IPS-15b (cell line): ENCODE results near the gene AP1G2.
A peak's percentile ranks its signal among the peaks of the same experiment; 100 is the strongest.
"Not testable (repeated sequence)": the region's sequence is repeated elsewhere in the genome, so short reads cannot be mapped to it uniquely, and the experiment has no call there.

Source experiments
- H3K27me3 ChIP-seq: one replicate; pipeline ENCODE4 v1.6.1; 2013; ENCODE audit warnings: low read length; ENCODE audit not compliant: control insufficient read depth, insufficient read depth
- H3K36me3 ChIP-seq: one replicate; pipeline ENCODE4 v1.6.1; 2013; ENCODE audit warnings: low read length; ENCODE audit not compliant: control insufficient read depth, insufficient read depth
- H3K4me1 ChIP-seq: one replicate; pipeline ENCODE4 v1.6.1; 2013; ENCODE audit warnings: mild to moderate bottlenecking, low read length; ENCODE audit not compliant: control insufficient read depth, insufficient read depth
- H3K4me3 ChIP-seq: one replicate; pipeline ENCODE4 v1.5.1; 2013; ENCODE audit warnings: low read depth, low read length
- H3K9ac ChIP-seq: one replicate; pipeline ENCODE4 v1.6.1; 2013; ENCODE audit warnings: low read depth, mild to moderate bottlenecking, low read length
- H3K9me3 ChIP-seq: one replicate; pipeline ENCODE4 v1.6.1; 2013; ENCODE audit warnings: mild to moderate bottlenecking, low read length; ENCODE audit not compliant: control insufficient read depth, insufficient read depth

The AP1G2 gene

DNA sequence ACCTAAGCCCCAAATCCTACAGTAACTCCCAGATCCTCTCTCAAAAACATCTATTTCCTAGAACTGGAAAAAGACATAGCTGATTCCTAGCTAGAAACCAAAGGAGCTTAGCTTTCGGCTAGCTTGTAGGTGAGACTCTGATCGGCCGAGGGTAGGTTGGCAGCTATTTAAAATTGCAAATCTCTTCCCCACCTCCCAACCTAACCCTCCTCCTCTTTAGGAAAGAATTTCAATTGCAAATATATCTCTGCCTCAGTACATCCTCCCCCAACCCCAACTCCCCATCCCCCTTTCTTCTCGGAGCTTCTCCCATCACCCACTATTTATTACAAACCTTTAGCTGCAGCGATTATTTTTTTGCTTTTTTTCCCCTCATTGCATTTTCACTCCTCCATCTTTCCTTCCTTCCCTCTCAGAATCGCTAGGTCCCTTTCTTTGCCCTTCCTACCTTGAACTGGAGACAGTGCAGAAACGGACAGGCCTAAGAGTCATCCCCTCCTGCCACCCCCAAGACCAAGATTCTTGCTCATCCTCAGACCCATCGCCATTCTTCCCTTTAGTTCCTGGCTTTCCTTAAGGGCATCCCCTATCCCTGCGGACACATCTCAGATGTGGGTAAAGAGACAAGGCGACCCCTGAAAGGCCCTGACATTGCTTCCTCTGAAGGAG lies 29.4 kb downstream of the AP1G2 start:
- H3K4me1 ChIP-seq = peaks cover 22% of the 10 kb centered on the region
- peaks cover 25% of the 10 kb centered on the region for H3K36me3 ChIP-seq
- peak overlapping the region; percentile 93 for H3K9ac ChIP-seq
- H3K9me3 ChIP-seq = no peaks in the 10 kb centered on the region
- no peaks in the 10 kb centered on the region for H3K27me3 ChIP-seq
- peak overlapping the region; percentile 88 for H3K4me3 ChIP-seq

- peaks cover 32% of the 10 kb centered on the region for H3K36me3 ChIP-seq
- H3K9ac ChIP-seq = peak overlapping the region; percentile 86
- no peaks in the 10 kb centered on the region for H3K9me3 ChIP-seq
- no peaks in the 10 kb centered on the region for H3K27me3 ChIP-seq
- H3K4me1 ChIP-seq = peaks cover 21% of the 10 kb centered on the region
- peak overlapping the region; percentile 88 for H3K4me3 ChIP-seq
These were observed 30.1 kb downstream of the AP1G2 start for GRCh38 chr14:23537351-23538049.

DNA sequence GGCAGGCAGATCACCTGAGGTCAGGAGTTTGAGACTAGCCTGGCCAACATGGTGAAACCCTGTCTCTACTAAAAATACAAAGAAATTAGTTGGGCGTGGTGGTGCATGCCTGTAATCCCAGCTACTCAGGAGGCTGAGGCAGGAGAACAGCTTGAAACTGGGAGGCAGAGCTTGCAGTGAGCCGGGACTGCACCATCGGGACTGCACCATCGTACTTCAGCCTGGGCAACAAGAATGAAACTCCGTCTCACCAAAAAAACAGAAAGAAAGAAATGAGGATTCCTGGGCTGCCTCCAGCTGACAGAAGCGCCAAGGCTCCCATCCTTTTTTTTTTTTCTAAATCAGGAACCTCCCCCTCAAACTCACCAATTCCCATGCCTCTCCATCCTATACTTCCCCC lies 30.7 kb downstream of the AP1G2 start:
- H3K36me3 ChIP-seq = peaks cover 32% of the 10 kb centered on the region
- H3K27me3 ChIP-seq, H3K9ac ChIP-seq, H3K9me3 ChIP-seq: not testable (repeated sequence)
- peaks cover 18% of the 10 kb centered on the region for H3K4me1 ChIP-seq
- peak overlapping the region; percentile 35 for H3K4me3 ChIP-seq

- peaks cover 32% of the 10 kb centered on the region for H3K36me3 ChIP-seq
- no peaks in the 10 kb centered on the region for H3K9me3 ChIP-seq
- no peak overlapping the region for H3K4me3 ChIP-seq
- no peaks in the 10 kb centered on the region for H3K27me3 ChIP-seq
- peaks cover 18% of the 10 kb centered on the region for H3K4me1 ChIP-seq
- H3K9ac ChIP-seq = no peak overlapping the region
These were observed 31.1 kb downstream of the AP1G2 start for GRCh38 chr14:23536494-23536893.

- Histone ChIP-seq H3K9ac (no peak overlapping the region), H3K4me3 (no peak overlapping the region), H3K27me3 (no peaks in the 10 kb centered on the region), H3K9me3 (no peaks in the 10 kb centered on the region), H3K36me3 (peaks cover 35% of the 10 kb centered on the region), H3K4me1 (peaks cover 18% of the 10 kb centered on the region)
These were observed 31.6 kb downstream of the AP1G2 start for GRCh38 chr14:23535943-23536342.

DNA sequence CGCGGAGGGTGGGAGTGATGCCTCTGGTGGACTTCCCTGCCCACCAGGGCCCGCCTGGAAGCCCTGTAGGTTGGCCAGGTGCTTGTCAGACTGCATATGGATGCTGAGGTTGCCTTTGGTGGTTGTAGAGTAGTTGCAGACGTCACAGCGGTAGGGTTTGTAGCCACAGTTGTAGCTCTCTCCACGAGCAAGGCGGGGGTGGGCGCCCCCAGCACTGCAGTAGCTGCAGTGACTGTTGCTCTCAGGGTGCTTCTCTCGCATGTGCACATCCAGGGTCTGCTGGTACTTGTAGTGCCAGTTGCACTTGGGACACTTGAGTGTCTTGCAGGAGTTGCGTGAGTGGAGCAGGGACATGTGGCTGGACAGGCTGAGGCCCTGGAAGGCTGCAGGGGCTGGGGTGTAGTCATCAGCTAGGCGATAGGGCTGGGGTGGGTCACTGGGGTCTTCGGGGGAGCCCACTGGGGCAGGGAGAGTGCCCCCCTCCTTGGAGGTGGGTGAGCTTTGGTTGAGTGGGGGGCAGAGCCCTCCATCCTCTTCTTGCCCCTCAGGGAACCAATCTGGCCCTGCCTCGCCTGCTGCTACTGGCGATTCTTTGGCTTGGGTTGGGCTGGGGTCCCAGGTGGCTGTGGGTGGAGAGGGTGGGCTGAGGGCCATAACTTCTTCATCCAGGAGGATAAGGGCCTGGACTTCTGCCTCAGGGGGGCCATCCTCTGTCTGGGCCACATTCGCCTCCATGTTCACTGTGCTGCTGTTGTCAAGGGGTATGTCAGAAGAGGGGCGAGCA lies 33.7 kb downstream of the AP1G2 start:
- H3K9me3 ChIP-seq = no peaks in the 10 kb centered on the region
- peaks cover 46% of the 10 kb centered on the region for H3K36me3 ChIP-seq
- H3K4me1 ChIP-seq = peaks cover 6% of the 10 kb centered on the region
- H3K4me3 ChIP-seq = no peak overlapping the region
- no peaks in the 10 kb centered on the region for H3K27me3 ChIP-seq
- H3K9ac ChIP-seq = no peak overlapping the region

DNA sequence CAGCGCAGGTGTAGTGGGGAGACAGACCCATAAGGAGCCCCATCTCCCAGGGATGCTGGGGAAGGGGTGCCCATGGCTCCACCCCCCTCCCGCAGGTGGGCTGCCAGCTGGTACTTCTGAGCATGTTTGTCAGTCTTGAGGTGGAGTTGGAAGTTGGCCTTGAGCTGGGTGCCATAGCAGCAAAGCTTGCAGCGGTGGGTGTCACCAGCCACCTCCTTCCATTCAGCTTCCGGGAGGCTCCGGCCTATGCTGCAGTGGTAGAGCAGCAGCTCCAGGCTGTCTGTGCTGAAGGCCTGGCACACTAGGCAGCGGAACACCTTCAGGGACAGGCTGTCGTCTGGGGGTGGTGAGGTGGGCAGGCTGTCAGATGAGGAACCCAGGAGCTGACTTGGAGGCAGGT lies 34.9 kb downstream of the AP1G2 start:
- Histone ChIP-seq H3K9me3 (no peaks in the 10 kb centered on the region), H3K4me3 (no peak overlapping the region), H3K27me3 (no peaks in the 10 kb centered on the region), H3K4me1 (peaks cover 16% of the 10 kb centered on the region), H3K36me3 (peaks cover 46% of the 10 kb centered on the region), H3K9ac (no peak overlapping the region)

DNA sequence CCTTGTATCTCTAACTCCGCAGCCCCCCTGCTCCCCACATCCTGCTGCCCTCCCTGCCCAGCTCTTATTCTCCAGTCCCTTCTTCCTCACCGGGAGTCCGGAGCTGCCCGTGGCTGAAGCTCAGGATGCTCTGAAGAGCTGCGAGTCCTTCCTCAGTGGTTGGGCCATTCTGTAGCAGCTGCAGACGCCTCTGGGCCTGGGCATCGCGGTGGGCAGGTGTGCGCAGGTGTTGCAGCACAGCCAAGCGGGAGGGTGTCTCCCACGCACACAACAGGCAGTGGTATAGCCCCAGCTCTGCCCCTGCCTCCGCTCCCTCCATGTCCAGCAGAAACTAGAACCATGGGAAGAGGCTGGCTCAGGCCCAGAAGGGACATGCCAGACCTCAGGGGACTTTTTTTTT lies 36.2 kb downstream of the AP1G2 start:
- Histone ChIP-seq H3K27me3 (no peaks in the 10 kb centered on the region), H3K4me1 (peaks cover 13% of the 10 kb centered on the region), H3K36me3 (peaks cover 57% of the 10 kb centered on the region), H3K4me3 (no peak overlapping the region), H3K9ac (no peak overlapping the region), H3K9me3 (no peaks in the 10 kb centered on the region)

GRCh38 chr14:23530375-23531055 lies 37.1 kb downstream of the AP1G2 start:
- Histone ChIP-seq H3K36me3 (peaks cover 66% of the 10 kb centered on the region), H3K9me3 (no peaks in the 10 kb centered on the region), H3K27me3 (no peaks in the 10 kb centered on the region), H3K9ac (no peak overlapping the region), H3K4me3 (no peak overlapping the region), H3K4me1 (peaks cover 9% of the 10 kb centered on the region)

- H3K9me3 ChIP-seq = no peaks in the 10 kb centered on the region
- H3K27me3 ChIP-seq = no peaks in the 10 kb centered on the region
- H3K36me3 ChIP-seq = peaks cover 59% of the 10 kb centered on the region
- no peak overlapping the region for H3K9ac ChIP-seq
- H3K4me1 ChIP-seq = peaks cover 9% of the 10 kb centered on the region
- no peak overlapping the region for H3K4me3 ChIP-seq
These were observed 38.6 kb downstream of the AP1G2 start for GRCh38 chr14:23529016-23529415.

- Histone ChIP-seq H3K36me3 (peaks cover 56% of the 10 kb centered on the region), H3K9me3 (no peaks in the 10 kb centered on the region), H3K4me1 (peaks cover 9% of the 10 kb centered on the region), H3K4me3 (no peak overlapping the region), H3K27me3 (no peaks in the 10 kb centered on the region), H3K9ac (no peak overlapping the region)
These were observed 39.0 kb downstream of the AP1G2 start for GRCh38 chr14:23528555-23528954.
